NCI-H1417 (cell line): ENCODE measurements around the gene DIAPH3.

Source experiments
- DNase-seq, 3 experiments: peaks; one replicate each; lab custom pipeline; 2025; lab: John Stamatoyannopoulos, UW

The DIAPH3 gene

DNA sequence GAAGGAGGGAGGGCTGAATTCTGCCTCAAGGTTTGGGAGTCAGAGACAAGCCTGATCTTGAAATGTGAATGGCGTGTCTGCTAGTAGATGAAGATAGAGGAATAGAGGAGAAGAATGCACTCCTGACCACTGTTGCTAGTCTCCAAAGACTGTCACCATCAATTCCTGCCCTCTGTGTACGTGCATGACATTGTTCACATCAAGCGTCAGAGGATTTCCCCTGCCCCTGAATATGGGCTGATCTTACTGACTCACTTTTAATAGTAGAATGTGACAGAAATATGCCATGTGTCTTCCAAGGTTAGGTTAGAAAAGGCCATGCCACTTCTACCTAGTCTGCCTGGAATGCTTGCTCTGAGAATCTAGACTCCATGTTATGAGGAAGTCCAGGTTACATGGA lies 538.6 kb downstream of the DIAPH3 start:
- DNase-seq, result no peak

DNA sequence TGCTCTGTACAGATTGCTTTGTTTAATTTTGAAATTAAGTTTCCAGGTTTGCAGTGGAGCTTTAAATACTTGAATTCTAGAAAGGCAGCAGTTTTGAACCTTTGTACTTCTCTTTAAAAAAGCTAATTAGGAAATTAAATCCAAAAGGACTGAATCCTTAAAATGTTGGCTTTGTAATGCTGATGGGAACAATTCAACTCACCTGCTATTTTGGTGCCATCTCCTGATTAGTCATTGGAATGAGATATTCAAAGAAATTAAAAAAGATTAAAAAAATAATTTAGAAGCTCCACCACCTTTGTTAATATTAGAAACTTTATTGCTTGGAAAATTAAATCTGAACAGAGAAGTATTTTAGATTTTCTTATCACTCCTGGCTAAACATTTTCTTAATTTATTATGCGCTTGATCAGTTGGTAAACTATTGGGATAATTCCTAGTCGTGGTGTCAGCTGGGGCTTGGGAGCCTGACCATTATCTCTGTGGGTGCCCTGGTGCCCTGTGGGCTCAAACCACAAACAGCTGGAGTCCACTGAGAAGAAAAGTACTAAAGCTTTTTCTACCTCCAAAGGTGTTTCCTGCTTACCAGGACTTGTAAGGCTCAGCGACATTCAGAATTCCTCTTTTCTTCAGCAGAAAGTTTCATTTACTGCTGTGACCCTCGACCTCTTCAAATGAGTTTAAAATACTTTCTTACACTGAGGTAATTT lies 540.4 kb downstream of the DIAPH3 start:
- DNase-seq, result peak in 2 of 3 experiments; percentile 72 to 88

DNA sequence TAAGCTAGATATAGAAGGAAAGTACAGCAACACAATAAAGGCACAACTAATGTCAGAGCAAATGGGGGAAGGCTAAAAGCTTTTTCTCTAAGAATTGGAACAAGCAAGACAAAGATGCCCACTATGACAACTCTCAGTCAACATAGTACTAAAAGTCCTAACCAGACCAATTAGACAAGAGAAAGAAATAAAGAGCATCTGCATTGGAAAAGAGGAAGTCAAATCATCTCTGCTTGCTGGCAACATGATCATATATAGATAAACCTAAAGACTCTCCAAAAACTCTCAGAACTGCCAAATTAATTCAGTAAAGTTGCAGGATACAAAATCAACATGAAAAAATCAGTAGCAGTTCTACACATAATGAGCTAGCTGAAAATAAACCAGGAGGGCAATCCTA lies 542.0 kb downstream of the DIAPH3 start:
- no peak for DNase-seq
